GM23338 (cell line): ENCODE measurements around the gene TTC38. TPM values are rescaled to one million over a fixed set of nuclear protein-coding genes. Genes with fewer than 3 reads are reported as not detected.

Source experiments
- ATAC-seq: fragments of 200-7000 bp; cut with Tn5 transposase; 3 replicates; pipeline ENCODE4 v1.9.1; 2020
- DNase-seq: peaks from one replicate; pipeline ENCODE4 v3.0.0-alpha.2; 2015; ENCODE audit warnings: low spot score
- H2AFZ ChIP-seq: fragments of 200-600 bp; sonication (generic); 2 replicates; pipeline ENCODE4 v1.8.0; 2016; ENCODE audit warnings: antibody characterized with exemption, mild to moderate bottlenecking, moderate library complexity
- H3F3A ChIP-seq: fragments of 200-600 bp; sonication (generic); replicated peaks from 2 replicates; pipeline ENCODE4 v1.8.0; 2017; ENCODE audit warnings: antibody characterized with exemption, mixed run types, low read depth
- H3K27ac ChIP-seq: fragments of 200-600 bp; sonication (generic); 2 replicates; pipeline ENCODE4 v1.6.1; 2016; ENCODE audit warnings: low read depth
- H3K27me3 ChIP-seq: fragments of 200-600 bp; sonication (generic); 2 replicates; pipeline ENCODE4 v1.8.0; 2016; ENCODE audit warnings: mild to moderate bottlenecking, mixed run types, moderate library complexity; ENCODE audit not compliant: insufficient read depth
- H3K36me3 ChIP-seq: fragments of 200-600 bp; sonication (generic); 2 replicates; pipeline ENCODE4 v1.8.0; 2016; ENCODE audit warnings: mild to moderate bottlenecking; ENCODE audit not compliant: insufficient read depth
- H3K4me1 ChIP-seq: fragments of 200-600 bp; sonication (generic); 2 replicates; pipeline ENCODE4 v1.8.0; 2016; ENCODE audit warnings: mild to moderate bottlenecking, moderate library complexity; ENCODE audit not compliant: insufficient read depth
- H3K4me2 ChIP-seq: fragments of 200-600 bp; sonication (generic); 2 replicates; pipeline ENCODE4 v1.7.1; 2017; ENCODE audit warnings: mixed run types
- H3K4me3 ChIP-seq: fragments of 200-600 bp; sonication (generic); 2 replicates; pipeline ENCODE4 v1.6.1; 2016; ENCODE audit warnings: mixed run types
- H3K79me2 ChIP-seq: fragments of 200-600 bp; sonication (generic); replicated peaks from 2 replicates; pipeline ENCODE4 v1.8.0; 2017; ENCODE audit warnings: mild to moderate bottlenecking; ENCODE audit not compliant: insufficient read depth
- H3K9me2 ChIP-seq: fragments of 200-600 bp; sonication (generic); 2 replicates; pipeline ENCODE4 v1.8.0; 2017; ENCODE audit not compliant: insufficient read depth
- H4K20me1 ChIP-seq: fragments of 200-600 bp; sonication (generic); replicated peaks from 2 replicates; pipeline ENCODE4 v1.8.0; 2017; ENCODE audit warnings: mild to moderate bottlenecking; ENCODE audit not compliant: insufficient read depth
- H3K27ac Mint-ChIP-seq: 2 replicates; pipeline ENCODE4 v1.8.0; 2020; ENCODE audit warnings: inconsistent platforms, mild to moderate bottlenecking, moderate library complexity, mixed read lengths
- H3K27me3 Mint-ChIP-seq: 3 replicates; pipeline ENCODE4 v1.8.0; 2022; ENCODE audit warnings: low read depth, mild to moderate bottlenecking, moderate library complexity, mixed read lengths, inconsistent platforms; ENCODE audit not compliant: insufficient read depth, poor library complexity
- H3K36me3 Mint-ChIP-seq: 3 replicates; pipeline ENCODE4 v1.8.0; 2021; ENCODE audit warnings: low read depth, mild to moderate bottlenecking, inconsistent platforms, moderate library complexity, mixed read lengths
- H3K4me1 Mint-ChIP-seq: 3 replicates; pipeline ENCODE4 v1.8.0; 2020; ENCODE audit warnings: mild to moderate bottlenecking, inconsistent platforms, mixed read lengths
- H3K4me3 Mint-ChIP-seq: 3 replicates; pipeline ENCODE4 v1.8.0; 2021; ENCODE audit warnings: moderate library complexity, mild to moderate bottlenecking, inconsistent platforms, mixed read lengths
- H3K9me3 Mint-ChIP-seq: 3 replicates; pipeline ENCODE4 v1.8.0; 2020; ENCODE audit warnings: moderate library complexity, mild to moderate bottlenecking, inconsistent platforms, mixed read lengths
- CREB1 ChIP-seq: fragments of 250-450 bp; sonication (Bioruptor Pico); IDR thresholded peaks from 2 replicates; pipeline ENCODE4 v1.5.0; 2020; ENCODE audit warnings: low read depth, mild to moderate bottlenecking, moderate library complexity
- EZH2 ChIP-seq: fragments of 200-600 bp; sonication (generic); IDR thresholded peaks from one replicate; pipeline ENCODE4 v1.8.0; 2017; ENCODE audit warnings: antibody characterized with exemption, mild to moderate bottlenecking, low read depth; ENCODE audit not compliant: unreplicated experiment
- EZH2phosphoT487 ChIP-seq: fragments of 200-600 bp; sonication (generic); IDR thresholded peaks from one replicate; pipeline ENCODE4 v1.8.1; 2018; ENCODE audit warnings: antibody characterized with exemption; ENCODE audit not compliant: unreplicated experiment
- JUNB ChIP-seq: IDR thresholded peaks from one replicate; pipeline ENCODE4 v1.6.1; 2016; ENCODE audit warnings: antibody characterized with exemption; ENCODE audit not compliant: unreplicated experiment
- NANOG ChIP-seq: IDR thresholded peaks from 2 replicates; pipeline ENCODE4 v1.6.1; 2016; ENCODE audit warnings: antibody characterized with exemption, borderline replicate concordance
- POLR2AphosphoS5 ChIP-seq: IDR thresholded peaks from 2 replicates; pipeline ENCODE4 v1.6.1; 2016; ENCODE audit warnings: antibody characterized with exemption, low read depth
- STAT1 ChIP-seq: IDR thresholded peaks from one replicate; pipeline ENCODE4 v1.6.1; 2016; ENCODE audit warnings: antibody characterized with exemption; ENCODE audit not compliant: unreplicated experiment
- ZNF114 ChIP-seq: fragments of 250-450 bp; sonication (Bioruptor Pico); IDR thresholded peaks from 2 replicates; pipeline ENCODE4 v1.5.0; 2020; ENCODE audit warnings: mild to moderate bottlenecking, moderate library complexity
- ZNF331 ChIP-seq: fragments of 250-450 bp; sonication (Bioruptor Pico); IDR thresholded peaks from 2 replicates; pipeline ENCODE4 v1.5.0; 2020; ENCODE audit warnings: low read depth, mild to moderate bottlenecking, moderate library complexity
- polyA plus RNA-seq: library from polyadenylated mRNA; unstranded; fragments of >200 nt; fragmentation: Nextera tagmentation; extraction: Ambion mirVana; gene quantifications from 2 replicates; pipeline ENCODE4 v1.2.1, GENCODE V29; 2016
- total RNA-seq: library from RNA; depleted of rRNA; stranded (reverse); fragments of >200 nt; shearing (Covaris generic); gene quantifications from 2 replicates; pipeline ENCODE4 v1.2.3, GENCODE V29; 2014
- TF ChIP-seq, protein P1 (sequence below): fragments of 250-450 bp; sonication (Bioruptor Pico); IDR thresholded peaks from 2 replicates; pipeline ENCODE4 v1.5.0; 2020; ENCODE audit warnings: mild to moderate bottlenecking, moderate library complexity
- TF ChIP-seq, protein P2 (sequence below): IDR thresholded peaks from one replicate; pipeline ENCODE4 v1.6.1; 2018; ENCODE audit warnings: antibody characterized with exemption; ENCODE audit not compliant: unreplicated experiment
- TF ChIP-seq, protein P3 (sequence below), 2 experiments: fragments of 200-600 bp in 1 of 2; sonication (generic) in 1 of 2; conservative IDR thresholded peaks; 2 replicates each; pipeline versions ENCODE4 v1.5.1 to v1.6.1; 2016 to 2017; ENCODE audit warnings: antibody characterized with exemption in 2 of 2, low read depth in 2 of 2, mild to moderate bottlenecking in 2 of 2, moderate library complexity in 1 of 2
- TF ChIP-seq, protein P4 (sequence below): IDR thresholded peaks from 2 replicates; pipeline ENCODE4 v1.6.1; 2016; ENCODE audit warnings: antibody characterized with exemption

TTC38 gene
- total and polyA plus RNA-seq, 2 experiments from 2014 or later: 11.8 to 46.6 TPM

DNA sequence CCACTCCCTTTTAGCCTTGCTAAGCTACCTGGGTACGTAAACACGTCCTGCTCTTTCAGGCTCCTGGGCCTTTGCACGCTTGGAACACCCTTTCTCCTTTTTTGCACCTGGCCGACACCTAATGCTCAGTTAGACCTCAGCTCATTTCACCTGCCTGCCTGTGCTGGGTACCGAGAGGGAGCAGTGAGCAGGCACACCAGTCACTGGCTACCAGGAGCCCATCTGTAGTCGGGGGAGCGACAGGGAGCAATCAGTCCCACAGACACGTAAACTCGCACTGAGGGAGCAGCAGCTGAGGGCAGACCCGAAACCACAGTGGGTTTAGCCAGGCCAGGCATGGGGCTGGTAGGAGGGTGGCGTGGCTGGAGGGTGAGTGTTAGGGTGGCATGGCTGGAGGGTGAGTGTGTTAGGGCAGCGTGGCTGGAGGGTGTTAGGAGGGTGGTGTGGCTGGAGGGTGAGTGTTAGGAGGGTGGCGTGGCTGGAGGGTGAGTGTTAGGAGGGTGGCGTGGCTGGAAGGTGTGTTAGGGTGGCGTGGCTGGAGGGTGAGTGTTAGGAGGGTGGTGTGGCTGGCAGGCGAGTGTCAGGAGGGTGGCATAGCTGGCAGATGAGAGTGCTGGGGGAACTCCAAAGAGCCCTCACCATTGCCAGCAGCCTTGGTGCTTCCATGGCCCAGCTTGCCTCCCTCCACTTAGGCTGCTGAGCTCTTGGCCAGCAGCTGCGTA, 22.5 kb downstream of the TTC38 start:
- no peak overlapping the region for H3K27ac Mint-ChIP-seq
- Histone ChIP-seq H2AFZ (no peak overlapping the region), H3K27me3 (no peaks in the 10 kb centered on the region)

More for the DNA sequence above, 22.5 kb downstream of the TTC38 start:
- no peaks in the 10 kb centered on the region for H3K79me2 ChIP-seq
- Mint-ChIP-seq H3K9me3 (no peaks in the 10 kb centered on the region; the same call in 2 of the 3 replicates), H3K4me1 (peaks cover 3% of the 10 kb centered on the region; the same call in 2 of the 3 replicates), H3K27me3 (peaks cover 9% of the 10 kb centered on the region), H3K36me3 (peaks cover 18% of the 10 kb centered on the region), H3K4me3 (no peak overlapping the region)
- H3K36me3 ChIP-seq: no peaks in the 10 kb centered on the region
- H3K4me2 ChIP-seq: no peak overlapping the region
- H3K27ac ChIP-seq: no peak overlapping the region
- H3K9me2 ChIP-seq: no peaks in the 10 kb centered on the region
- no peak for TF ChIP-seq ZNF331 (CRISPR knock-in tag)
- TF ChIP-seq STAT1: no peak
- no peak for TF ChIP-seq EZH2
- no peak for TF ChIP-seq CREB1 (CRISPR knock-in tag)
- TF ChIP-seq, protein P1, sequence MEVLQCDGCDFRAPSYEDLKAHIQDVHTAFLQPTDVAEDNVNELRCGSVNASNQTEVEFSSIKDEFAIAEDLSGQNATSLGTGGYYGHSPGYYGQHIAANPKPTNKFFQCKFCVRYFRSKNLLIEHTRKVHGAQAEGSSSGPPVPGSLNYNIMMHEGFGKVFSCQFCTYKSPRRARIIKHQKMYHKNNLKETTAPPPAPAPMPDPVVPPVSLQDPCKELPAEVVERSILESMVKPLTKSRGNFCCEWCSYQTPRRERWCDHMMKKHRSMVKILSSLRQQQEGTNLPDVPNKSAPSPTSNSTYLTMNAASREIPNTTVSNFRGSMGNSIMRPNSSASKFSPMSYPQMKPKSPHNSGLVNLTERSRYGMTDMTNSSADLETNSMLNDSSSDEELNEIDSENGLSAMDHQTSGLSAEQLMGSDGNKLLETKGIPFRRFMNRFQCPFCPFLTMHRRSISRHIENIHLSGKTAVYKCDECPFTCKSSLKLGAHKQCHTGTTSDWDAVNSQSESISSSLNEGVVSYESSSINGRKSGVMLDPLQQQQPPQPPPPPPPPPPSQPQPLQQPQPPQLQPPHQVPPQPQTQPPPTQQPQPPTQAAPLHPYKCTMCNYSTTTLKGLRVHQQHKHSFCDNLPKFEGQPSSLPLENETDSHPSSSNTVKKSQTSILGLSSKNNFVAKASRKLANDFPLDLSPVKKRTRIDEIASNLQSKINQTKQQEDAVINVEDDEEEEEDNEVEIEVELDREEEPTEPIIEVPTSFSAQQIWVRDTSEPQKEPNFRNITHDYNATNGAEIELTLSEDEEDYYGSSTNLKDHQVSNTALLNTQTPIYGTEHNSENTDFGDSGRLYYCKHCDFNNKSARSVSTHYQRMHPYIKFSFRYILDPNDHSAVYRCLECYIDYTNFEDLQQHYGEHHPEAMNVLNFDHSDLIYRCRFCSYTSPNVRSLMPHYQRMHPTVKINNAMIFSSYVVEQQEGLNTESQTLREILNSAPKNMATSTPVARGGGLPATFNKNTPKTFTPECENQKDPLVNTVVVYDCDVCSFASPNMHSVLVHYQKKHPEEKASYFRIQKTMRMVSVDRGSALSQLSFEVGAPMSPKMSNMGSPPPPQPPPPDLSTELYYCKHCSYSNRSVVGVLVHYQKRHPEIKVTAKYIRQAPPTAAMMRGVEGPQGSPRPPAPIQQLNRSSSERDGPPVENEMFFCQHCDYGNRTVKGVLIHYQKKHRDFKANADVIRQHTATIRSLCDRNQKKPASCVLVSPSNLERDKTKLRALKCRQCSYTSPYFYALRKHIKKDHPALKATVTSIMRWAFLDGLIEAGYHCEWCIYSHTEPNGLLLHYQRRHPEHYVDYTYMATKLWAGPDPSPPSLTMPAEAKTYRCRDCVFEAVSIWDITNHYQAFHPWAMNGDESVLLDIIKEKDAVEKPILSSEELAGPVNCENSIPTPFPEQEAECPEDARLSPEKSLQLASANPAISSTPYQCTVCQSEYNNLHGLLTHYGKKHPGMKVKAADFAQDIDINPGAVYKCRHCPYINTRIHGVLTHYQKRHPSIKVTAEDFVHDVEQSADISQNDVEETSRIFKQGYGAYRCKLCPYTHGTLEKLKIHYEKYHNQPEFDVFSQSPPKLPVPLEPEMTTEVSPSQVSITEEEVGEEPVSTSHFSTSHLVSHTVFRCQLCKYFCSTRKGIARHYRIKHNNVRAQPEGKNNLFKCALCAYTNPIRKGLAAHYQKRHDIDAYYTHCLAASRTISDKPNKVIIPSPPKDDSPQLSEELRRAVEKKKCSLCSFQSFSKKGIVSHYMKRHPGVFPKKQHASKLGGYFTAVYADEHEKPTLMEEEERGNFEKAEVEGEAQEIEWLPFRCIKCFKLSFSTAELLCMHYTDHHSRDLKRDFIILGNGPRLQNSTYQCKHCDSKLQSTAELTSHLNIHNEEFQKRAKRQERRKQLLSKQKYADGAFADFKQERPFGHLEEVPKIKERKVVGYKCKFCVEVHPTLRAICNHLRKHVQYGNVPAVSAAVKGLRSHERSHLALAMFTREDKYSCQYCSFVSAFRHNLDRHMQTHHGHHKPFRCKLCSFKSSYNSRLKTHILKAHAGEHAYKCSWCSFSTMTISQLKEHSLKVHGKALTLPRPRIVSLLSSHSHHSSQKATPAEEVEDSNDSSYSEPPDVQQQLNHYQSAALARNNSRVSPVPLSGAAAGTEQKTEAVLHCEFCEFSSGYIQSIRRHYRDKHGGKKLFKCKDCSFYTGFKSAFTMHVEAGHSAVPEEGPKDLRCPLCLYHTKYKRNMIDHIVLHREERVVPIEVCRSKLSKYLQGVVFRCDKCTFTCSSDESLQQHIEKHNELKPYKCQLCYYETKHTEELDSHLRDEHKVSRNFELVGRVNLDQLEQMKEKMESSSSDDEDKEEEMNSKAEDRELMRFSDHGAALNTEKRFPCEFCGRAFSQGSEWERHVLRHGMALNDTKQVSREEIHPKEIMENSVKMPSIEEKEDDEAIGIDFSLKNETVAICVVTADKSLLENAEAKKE: no peak
- TF ChIP-seq JUNB: no peak
- TF ChIP-seq, protein P2, sequence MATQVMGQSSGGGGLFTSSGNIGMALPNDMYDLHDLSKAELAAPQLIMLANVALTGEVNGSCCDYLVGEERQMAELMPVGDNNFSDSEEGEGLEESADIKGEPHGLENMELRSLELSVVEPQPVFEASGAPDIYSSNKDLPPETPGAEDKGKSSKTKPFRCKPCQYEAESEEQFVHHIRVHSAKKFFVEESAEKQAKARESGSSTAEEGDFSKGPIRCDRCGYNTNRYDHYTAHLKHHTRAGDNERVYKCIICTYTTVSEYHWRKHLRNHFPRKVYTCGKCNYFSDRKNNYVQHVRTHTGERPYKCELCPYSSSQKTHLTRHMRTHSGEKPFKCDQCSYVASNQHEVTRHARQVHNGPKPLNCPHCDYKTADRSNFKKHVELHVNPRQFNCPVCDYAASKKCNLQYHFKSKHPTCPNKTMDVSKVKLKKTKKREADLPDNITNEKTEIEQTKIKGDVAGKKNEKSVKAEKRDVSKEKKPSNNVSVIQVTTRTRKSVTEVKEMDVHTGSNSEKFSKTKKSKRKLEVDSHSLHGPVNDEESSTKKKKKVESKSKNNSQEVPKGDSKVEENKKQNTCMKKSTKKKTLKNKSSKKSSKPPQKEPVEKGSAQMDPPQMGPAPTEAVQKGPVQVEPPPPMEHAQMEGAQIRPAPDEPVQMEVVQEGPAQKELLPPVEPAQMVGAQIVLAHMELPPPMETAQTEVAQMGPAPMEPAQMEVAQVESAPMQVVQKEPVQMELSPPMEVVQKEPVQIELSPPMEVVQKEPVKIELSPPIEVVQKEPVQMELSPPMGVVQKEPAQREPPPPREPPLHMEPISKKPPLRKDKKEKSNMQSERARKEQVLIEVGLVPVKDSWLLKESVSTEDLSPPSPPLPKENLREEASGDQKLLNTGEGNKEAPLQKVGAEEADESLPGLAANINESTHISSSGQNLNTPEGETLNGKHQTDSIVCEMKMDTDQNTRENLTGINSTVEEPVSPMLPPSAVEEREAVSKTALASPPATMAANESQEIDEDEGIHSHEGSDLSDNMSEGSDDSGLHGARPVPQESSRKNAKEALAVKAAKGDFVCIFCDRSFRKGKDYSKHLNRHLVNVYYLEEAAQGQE: no peak
- TF ChIP-seq, protein P3, sequence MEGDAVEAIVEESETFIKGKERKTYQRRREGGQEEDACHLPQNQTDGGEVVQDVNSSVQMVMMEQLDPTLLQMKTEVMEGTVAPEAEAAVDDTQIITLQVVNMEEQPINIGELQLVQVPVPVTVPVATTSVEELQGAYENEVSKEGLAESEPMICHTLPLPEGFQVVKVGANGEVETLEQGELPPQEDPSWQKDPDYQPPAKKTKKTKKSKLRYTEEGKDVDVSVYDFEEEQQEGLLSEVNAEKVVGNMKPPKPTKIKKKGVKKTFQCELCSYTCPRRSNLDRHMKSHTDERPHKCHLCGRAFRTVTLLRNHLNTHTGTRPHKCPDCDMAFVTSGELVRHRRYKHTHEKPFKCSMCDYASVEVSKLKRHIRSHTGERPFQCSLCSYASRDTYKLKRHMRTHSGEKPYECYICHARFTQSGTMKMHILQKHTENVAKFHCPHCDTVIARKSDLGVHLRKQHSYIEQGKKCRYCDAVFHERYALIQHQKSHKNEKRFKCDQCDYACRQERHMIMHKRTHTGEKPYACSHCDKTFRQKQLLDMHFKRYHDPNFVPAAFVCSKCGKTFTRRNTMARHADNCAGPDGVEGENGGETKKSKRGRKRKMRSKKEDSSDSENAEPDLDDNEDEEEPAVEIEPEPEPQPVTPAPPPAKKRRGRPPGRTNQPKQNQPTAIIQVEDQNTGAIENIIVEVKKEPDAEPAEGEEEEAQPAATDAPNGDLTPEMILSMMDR (conservative IDR thresholded peaks at IDR 0.05; ENCODE audit: low read depth in 2 of 2): no peak
- TF ChIP-seq NANOG: no peak
- no peak for TF ChIP-seq ZNF114 (CRISPR knock-in tag)
- TF ChIP-seq EZH2phosphoT487: no peak
- TF ChIP-seq, protein P4, sequence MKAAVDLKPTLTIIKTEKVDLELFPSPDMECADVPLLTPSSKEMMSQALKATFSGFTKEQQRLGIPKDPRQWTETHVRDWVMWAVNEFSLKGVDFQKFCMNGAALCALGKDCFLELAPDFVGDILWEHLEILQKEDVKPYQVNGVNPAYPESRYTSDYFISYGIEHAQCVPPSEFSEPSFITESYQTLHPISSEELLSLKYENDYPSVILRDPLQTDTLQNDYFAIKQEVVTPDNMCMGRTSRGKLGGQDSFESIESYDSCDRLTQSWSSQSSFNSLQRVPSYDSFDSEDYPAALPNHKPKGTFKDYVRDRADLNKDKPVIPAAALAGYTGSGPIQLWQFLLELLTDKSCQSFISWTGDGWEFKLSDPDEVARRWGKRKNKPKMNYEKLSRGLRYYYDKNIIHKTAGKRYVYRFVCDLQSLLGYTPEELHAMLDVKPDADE: no peak
- no peak for TF ChIP-seq POLR2AphosphoS5
- no peaks in the 10 kb centered on the region for H3F3A ChIP-seq
- DNase-seq (no peak), ATAC-seq (no peak)
- no peaks in the 10 kb centered on the region for H3K4me1 ChIP-seq
- H4K20me1 ChIP-seq: no peaks in the 10 kb centered on the region
- no peak overlapping the region for H3K4me3 ChIP-seq
